HCT116 (cell line): ENCODE results near the gene ATP5PO.

Experiments
- CBX3 ChIP-seq: IDR thresholded peaks from 2 replicates; pipeline ENCODE4 v1.6.1; 2012; ENCODE audit warnings: low read depth
- CEBPB ChIP-seq: IDR thresholded peaks from 2 replicates; pipeline ENCODE4 v1.6.1; 2012; ENCODE audit warnings: low read depth
- CTCF ChIP-seq, 3 experiments: fragments of 200-600 bp in 1 of 3; sonication (generic) in 1 of 3; IDR thresholded peaks in 2 of 3; conservative IDR thresholded peaks in 1 of 3; 2 replicates each; pipeline ENCODE4 v1.5.1; 2012 to 2017; ENCODE audit warnings: low read depth in 2 of 3, low read length in 2 of 3, antibody characterized with exemption in 1 of 3, borderline replicate concordance in 1 of 3, control low read depth in 1 of 3, mild to moderate bottlenecking in 1 of 3, mixed read lengths in 1 of 3, mixed run types in 1 of 3, moderate library complexity in 1 of 3; ENCODE audit not compliant: insufficient read depth in 1 of 3
- EGR1 ChIP-seq: IDR thresholded peaks from 2 replicates; pipeline ENCODE4 v1.6.1; 2012; ENCODE audit warnings: low read depth
- ELF1 ChIP-seq: IDR thresholded peaks from 2 replicates; pipeline ENCODE4 v1.6.1; 2012; ENCODE audit warnings: low read depth, borderline replicate concordance
- EZH2 ChIP-seq: fragments of 200-600 bp; sonication (generic); IDR thresholded peaks from 2 replicates; pipeline ENCODE4 v1.6.1; 2017; ENCODE audit warnings: antibody characterized with exemption, mixed run types
- MAX ChIP-seq: IDR thresholded peaks from 2 replicates; pipeline ENCODE4 v1.6.1; 2012
- POLR2A ChIP-seq: IDR thresholded peaks from 2 replicates; pipeline ENCODE4 v1.7.0; 2011; ENCODE audit warnings: borderline replicate concordance; ENCODE audit not compliant: insufficient read depth, insufficient read length; ENCODE audit errors: extremely low read depth
- POLR2AphosphoS5 ChIP-seq: IDR thresholded peaks from 2 replicates; pipeline ENCODE4 v1.6.1; 2011; ENCODE audit warnings: mild to moderate bottlenecking, low read depth, low read length, moderate library complexity
- RAD21 ChIP-seq: IDR thresholded peaks from 2 replicates; pipeline ENCODE4 v1.6.1; 2012; ENCODE audit warnings: low read depth, mild to moderate bottlenecking
- REST ChIP-seq: IDR thresholded peaks from 2 replicates; pipeline ENCODE4 v1.6.1; 2012; ENCODE audit warnings: low read depth
- SP1 ChIP-seq: IDR thresholded peaks from 2 replicates; pipeline ENCODE4 v1.6.1; 2012; ENCODE audit warnings: low read depth
- YY1 ChIP-seq: IDR thresholded peaks from 2 replicates; pipeline ENCODE4 v1.6.1; 2011; ENCODE audit warnings: low read length, low read depth, moderate library complexity, mild to moderate bottlenecking; ENCODE audit not compliant: insufficient replicate concordance; ENCODE audit errors: extremely low read depth

- TF ChIP-seq POLR2A (no peak), CTCF (IDR thresholded peaks at IDR 0.05 in 2 of 3, conservative IDR thresholded peaks at IDR 0.05 in 1 of 3; ENCODE audit: borderline replicate concordance in 1 of 3, insufficient read depth in 1 of 3, low read depth in 2 of 3, low read length in 2 of 3) (no peak), ELF1 (no peak), EGR1 (no peak), POLR2AphosphoS5 (no peak), CBX3 (no peak), RAD21 (no peak), SP1 (no peak), EZH2 (no peak), MAX (no peak), CEBPB (no peak), YY1 (no peak), REST (no peak)
Measured at GRCh38 chr21:33899199-33899598, 16.4 kb downstream of the ATP5PO start.
